HTR-8/SVneo (cell line): Measurements from ENCODE around the gene SNX30.

Source experiments
- DNase-seq: peaks from one replicate; pipeline ENCODE4 v3.0.0; 2011; ENCODE audit warnings: low spot score, mixed read lengths; ENCODE audit not compliant: insufficient read length
- FAIRE-seq: peaks from 2 replicates; lab custom pipeline; 2011; peaks lifted over from hg19 to GRCh38; lab: Jason Lieb, UNC

The SNX30 gene

GRCh38 chr9:112751056-112751795 lies 666 bp downstream of the SNX30 start:
- no peak for FAIRE-seq

GRCh38 chr9:112752334-112753125 lies 2.0 kb downstream of the SNX30 start:
- FAIRE-seq = no peak

More at GRCh38 chr9:112751056-112751795, 666 bp downstream of the SNX30 start:
- DNase-seq = peak; percentile 57

GRCh38 chr9:112753725-112754124 lies 3.2 kb downstream of the SNX30 start:
- FAIRE-seq = no peak
- DNase-seq = peak; percentile 56

More at GRCh38 chr9:112752334-112753125, 2.0 kb downstream of the SNX30 start:
- DNase-seq = no peak

GRCh38 chr9:112754578-112754977 lies 4.0 kb downstream of the SNX30 start:
- FAIRE-seq = no peak
- DNase-seq = no peak

GRCh38 chr9:112755016-112755427 lies 4.5 kb downstream of the SNX30 start:
- DNase-seq = no peak
- FAIRE-seq = no peak

GRCh38 chr9:112755675-112756074 lies 5.1 kb downstream of the SNX30 start:
- no peak for DNase-seq
- FAIRE-seq = no peak

GRCh38 chr9:112757282-112757883 lies 6.8 kb downstream of the SNX30 start:
- FAIRE-seq (no peak), DNase-seq (no peak)

- FAIRE-seq (no peak), DNase-seq (no peak)
These were observed 7.4 kb downstream of the SNX30 start for GRCh38 chr9:112757940-112758339.

GRCh38 chr9:112760821-112761220 lies 10.3 kb downstream of the SNX30 start:
- DNase-seq (no peak), FAIRE-seq (no peak)

- DNase-seq (no peak), FAIRE-seq (no peak)
These were observed 11.5 kb downstream of the SNX30 start for GRCh38 chr9:112761912-112762655.

- FAIRE-seq = no peak
These were observed 12.4 kb downstream of the SNX30 start for GRCh38 chr9:112762726-112763518.

GRCh38 chr9:112764344-112764743 lies 13.8 kb downstream of the SNX30 start:
- DNase-seq (no peak), FAIRE-seq (no peak)

More at GRCh38 chr9:112762726-112763518, 12.4 kb downstream of the SNX30 start:
- DNase-seq = no peak

- DNase-seq (no peak), FAIRE-seq (no peak)
These were observed 14.3 kb downstream of the SNX30 start for GRCh38 chr9:112764837-112765236.

GRCh38 chr9:112765281-112765680 lies 14.7 kb downstream of the SNX30 start:
- DNase-seq = no peak
- no peak for FAIRE-seq

- FAIRE-seq (no peak), DNase-seq (no peak)
These were observed 21.0 kb downstream of the SNX30 start for GRCh38 chr9:112771359-112772214.

GRCh38 chr9:112772215-112772509 lies 21.6 kb downstream of the SNX30 start:
- DNase-seq = no peak
- no peak for FAIRE-seq

GRCh38 chr9:112772551-112772950 lies 22.0 kb downstream of the SNX30 start:
- no peak for FAIRE-seq
- no peak for DNase-seq

- DNase-seq (no peak), FAIRE-seq (no peak)
These were observed 23.7 kb downstream of the SNX30 start for GRCh38 chr9:112774006-112774996.
